K562 (cell line): Measurements from ENCODE around the gene SYNGR3. TPM values are rescaled to one million over a fixed set of nuclear protein-coding genes. Genes with fewer than 3 reads are reported as not detected.

Source experiments
- ATAC-seq: fragments of 200-7000 bp; cut with Tn5 transposase; 3 replicates; pipeline ENCODE4 v1.9.1; 2020; ENCODE audit warnings: moderate library complexity
- BruUV-seq: library from RNA; stranded (reverse); fragments of 400-500 nt; replicated peaks from 2 replicates; lab custom pipeline; 2021; lab: Mats Ljungman, UMichigan
- CTCF ChIA-PET: fragments of 300-600 bp; formaldehyde crosslinking; extraction: SDS; loops from one replicate; lab custom pipeline; 2021; ENCODE audit warnings: low intra/inter-chr PET ratio; lab: Yijun Ruan, JAX
- POLR2A ChIA-PET: fragments of 300-600, 350-650 bp; sonication (Branson Sonifier 250); formaldehyde crosslinking; extraction: SDS; loops from one replicate; lab custom pipeline; 2021; ENCODE audit warnings: antibody characterized with exemption, inconsistent platforms; lab: Yijun Ruan, JAX
- DNase-seq, 4 experiments: peaks; one replicate each; pipeline versions ENCODE4 v3.0.0 to v3.0.0-alpha.2; 2011 to 2018; ENCODE audit warnings: low spot score in 3 of 4, mixed read lengths in 3 of 4; ENCODE audit errors: extremely low read depth in 1 of 4
- FAIRE-seq: peaks from 2 replicates; lab custom pipeline; 2011; peaks lifted over from hg19 to GRCh38; lab: Jason Lieb, UNC
- H2AFZ ChIP-seq: 2 replicates; pipeline ENCODE4 v1.6.0; 2011; ENCODE audit warnings: low read depth, low read length, control low read depth, inconsistent platforms
- H3K27ac ChIP-seq: fragments of 200-600 bp; 3 replicates; pipeline ENCODE4 v1.8.0; 2011; ENCODE audit warnings: low read depth, mild to moderate bottlenecking, control low read depth, inconsistent platforms, low read length, moderate library complexity, mixed read lengths; ENCODE audit errors: extremely low read depth
- H3K27me3 ChIP-seq, 2 experiments: fragments of 300-600 bp in 1 of 2; 2 replicates in 1 of 2; 3 replicates in 1 of 2; pipeline versions ENCODE4 v1.6.0 to v1.8.0; 2011; ENCODE audit warnings: inconsistent platforms in 2 of 2, low read length in 2 of 2, mild to moderate bottlenecking in 1 of 2, mixed read lengths in 1 of 2, moderate library complexity in 1 of 2; ENCODE audit not compliant: control insufficient read depth in 2 of 2, insufficient read depth in 2 of 2
- H3K36me3 ChIP-seq: fragments of 300-600 bp; 3 replicates; pipeline ENCODE4 v1.8.0; 2011; ENCODE audit warnings: mild to moderate bottlenecking, low read length, inconsistent platforms; ENCODE audit not compliant: control insufficient read depth, insufficient read depth
- H3K4me1 ChIP-seq, 2 experiments: fragments of 200-600 bp in 1 of 2; replicated peaks in 1 of 2; 2 replicates in 1 of 2; 3 replicates in 1 of 2; pipeline versions ENCODE4 v1.5.1 to v1.8.0; 2011; ENCODE audit warnings: inconsistent platforms in 2 of 2, low read length in 2 of 2, mild to moderate bottlenecking in 1 of 2, mixed read lengths in 1 of 2, moderate library complexity in 1 of 2; ENCODE audit not compliant: control insufficient read depth in 2 of 2, insufficient read depth in 2 of 2
- H3K4me2 ChIP-seq: 2 replicates; pipeline ENCODE4 v1.6.1; 2011; ENCODE audit warnings: low read length, control low read depth, inconsistent platforms, mixed read lengths; ENCODE audit not compliant: insufficient read depth
- H3K4me3 ChIP-seq: fragments of 200-600 bp; sonication (generic), shearing (Covaris generic); 2 replicates; pipeline ENCODE4 v1.5.1; 2016; ENCODE audit warnings: control low read depth, inconsistent platforms
- H3K79me2 ChIP-seq: fragments of 200-600 bp; 3 replicates; pipeline ENCODE4 v1.8.0; 2011; ENCODE audit warnings: low read length, inconsistent platforms; ENCODE audit not compliant: control insufficient read depth, insufficient read depth
- H3K9ac ChIP-seq, 2 experiments: 2 replicates each; pipeline versions ENCODE4 v1.6.0 to v1.6.1; 2011; ENCODE audit warnings: low read depth in 2 of 2, low read length in 2 of 2, control low read depth in 1 of 2, inconsistent platforms in 1 of 2, mild to moderate bottlenecking in 1 of 2, mixed read lengths in 1 of 2; ENCODE audit not compliant: insufficient read depth in 1 of 2
- H3K9me1 ChIP-seq: one replicate; pipeline ENCODE4 v1.6.0; 2011; ENCODE audit warnings: inconsistent platforms, mild to moderate bottlenecking, low read length, moderate library complexity; ENCODE audit not compliant: control insufficient read depth, insufficient read depth
- H3K9me3 ChIP-seq: replicated peaks from 2 replicates; pipeline ENCODE4 v1.5.1; 2011; ENCODE audit warnings: low read depth, low read length, inconsistent platforms; ENCODE audit not compliant: control insufficient read depth, insufficient read depth
- H4K20me1 ChIP-seq: replicated peaks from 2 replicates; pipeline ENCODE4 v1.6.1; 2011; ENCODE audit warnings: low read length, inconsistent platforms, mixed read lengths; ENCODE audit not compliant: control insufficient read depth, insufficient read depth
- CBFA2T2 ChIP-seq: fragments of 450-650 bp; conservative IDR thresholded peaks from 2 replicates; pipeline ENCODE4 v1.6.1; 2017; ENCODE audit warnings: mild to moderate bottlenecking
- ETV6 ChIP-seq, 3 experiments: fragments of 150-350 bp in 1 of 3; sonication (generic) in 1 of 3; formaldehyde crosslinking in 1 of 3; IDR thresholded peaks; 2 replicates each; pipeline versions ENCODE4 v1.6.1 to v1.8.0; 2014 to 2022; ENCODE audit warnings: borderline replicate concordance in 2 of 3, low read depth in 2 of 3, antibody characterized with exemption in 1 of 3, low read length in 1 of 3, mild to moderate bottlenecking in 1 of 3, missing genetic modification reagents in 1 of 3
- GTF2E2 ChIP-seq: fragments of 200-800 bp; sonication (Bioruptor generic); IDR thresholded peaks from 2 replicates; pipeline ENCODE4 v1.6.1; 2016; ENCODE audit warnings: missing genetic modification characterization, missing compliant biosample characterization
- JUN ChIP-seq, 2 experiments: sonication (generic) in 1 of 2; formaldehyde crosslinking in 1 of 2; IDR thresholded peaks; 2 replicates each; pipeline versions ENCODE4 v1.6.1 to v1.8.0; 2012 to 2022; ENCODE audit warnings: borderline replicate concordance in 2 of 2, mild to moderate bottlenecking in 2 of 2, improper control_type of control experiment in 1 of 2, low read depth in 1 of 2, low read length in 1 of 2, missing genetic modification reagents in 1 of 2
- MTA3 ChIP-seq: fragments of 450-650 bp; formaldehyde crosslinking; IDR thresholded peaks from 2 replicates; pipeline ENCODE4 v1.6.1; 2017; ENCODE audit warnings: mild to moderate bottlenecking, borderline replicate concordance
- MYNN ChIP-seq, 2 experiments: sonication (generic); formaldehyde crosslinking in 1 of 2; IDR thresholded peaks; 2 replicates each; pipeline versions ENCODE4 v1.5.0 to v1.6.1; 2016 to 2020; ENCODE audit warnings: antibody characterized with exemption in 1 of 2, missing genetic modification reagents in 1 of 2
- NFE2 ChIP-seq: IDR thresholded peaks from 2 replicates; pipeline ENCODE4 v1.6.1; 2014; ENCODE audit warnings: antibody characterized with exemption, low read depth
- PHF21A ChIP-seq: fragments of 450-650 bp; IDR thresholded peaks from 2 replicates; pipeline ENCODE4 v1.6.1; 2017; ENCODE audit warnings: low read depth, borderline replicate concordance
- PHF8 ChIP-seq: fragments of 200-600 bp; sonication (generic); IDR thresholded peaks from 2 replicates; pipeline ENCODE4 v1.6.1; 2012; ENCODE audit warnings: mixed run types, mild to moderate bottlenecking, inconsistent platforms, low read length, moderate library complexity, borderline replicate concordance
- PPARD ChIP-seq: fragments of 250-450 bp; sonication (Bioruptor Pico); IDR thresholded peaks from 2 replicates; pipeline ENCODE4 v1.8.0; 2022; ENCODE audit warnings: inconsistent platforms, mild to moderate bottlenecking, moderate library complexity
- ZBTB9 ChIP-seq: fragments of 450-650 bp; formaldehyde crosslinking; IDR thresholded peaks from 2 replicates; pipeline ENCODE4 v1.4.0; 2020; ENCODE audit warnings: mild to moderate bottlenecking, moderate library complexity
- ZFP1 ChIP-seq: fragments of 450-650 bp; formaldehyde crosslinking; IDR thresholded peaks from 2 replicates; pipeline ENCODE4 v1.4.0; 2020; ENCODE audit warnings: mild to moderate bottlenecking, mixed read lengths
- ZFP91 ChIP-seq: sonication (generic); formaldehyde crosslinking; IDR thresholded peaks from 2 replicates; pipeline ENCODE4 v1.8.0; 2022; ENCODE audit warnings: mild to moderate bottlenecking, missing genetic modification reagents
- ZNF23 ChIP-seq: fragments of 250-450 bp; sonication (Bioruptor Pico); IDR thresholded peaks from 2 replicates; pipeline ENCODE4 v1.4.0; 2020; ENCODE audit warnings: mild to moderate bottlenecking
- ZNF76 ChIP-seq: fragments of 250-450 bp; sonication (Bioruptor Pico); IDR thresholded peaks from 2 replicates; pipeline ENCODE4 v1.4.0; 2020; ENCODE audit warnings: mild to moderate bottlenecking, moderate library complexity, borderline replicate concordance
- WGBS: fragments of 100-300 bp; shearing (Covaris generic); methylation state at CpG from one replicate; pipeline ENCODE4 v1.1.6; 2016; ENCODE audit warnings: low coverage, mixed read lengths; ENCODE audit not compliant: insufficient coverage; ENCODE audit errors: missing lambda C conversion rate; 5-methylcytosine and 5-hydroxymethylcytosine counted together
- in situ Hi-C: fragments of 300-500 bp; cut with MboI; formaldehyde crosslinking; loops from 4 replicates; pipeline ENCODE4 v1.15.0; 2018; ENCODE audit warnings: inconsistent platforms, mixed read lengths
- intact Hi-C: fragments of 100-400 bp; cut with micrococcal nuclease; formaldehyde crosslinking; loops from 2 replicates; pipeline ENCODE4 v1.14.2; 2022
- polyA plus RNA-seq, 8 experiments: library from polyadenylated mRNA; depleted of rRNA in 4 of 8; stranded (reverse) in 5 of 8; unstranded in 3 of 8; fragments of >200 nt; fragmentation: Nextera tagmentation in 2 of 8; fragmentation: Illumina TruSeq in 1 of 8; extraction: Ambion mirVana in 2 of 8; extraction: Trizol in 1 of 8; gene quantifications; 2 replicates each; pipeline versions ENCODE4 v1.2.1 to v1.2.3, GENCODE V29; 2011 to 2014; ENCODE audit warnings: inconsistent platforms in 1 of 8, missing spikeins in 1 of 8
- total RNA-seq, 7 experiments: library from RNA; depleted of rRNA in 6 of 7; stranded (reverse); fragments of >200 nt in 6 of 7; fragmentation: Illumina TruSeq in 2 of 7; extraction: Trizol in 2 of 7; gene quantifications; 2 replicates each; pipeline versions ENCODE4 v1.2.1 to v1.2.3, GENCODE V29; 2011 to 2021; ENCODE audit warnings: low replicate concordance in 1 of 7

The SYNGR3 gene
- total and polyA plus RNA-seq, 9 of the 15 experiments (the other 6 are each of a cell fraction or from before 2014, with no cell fraction given), result 3.7 to 69.2 (median 36.3) TPM

- peaks cover 11% of the 10 kb centered on the region; the same call in 1 of the 3 replicates for H3K36me3 ChIP-seq
- H3K4me2 ChIP-seq, result peak overlapping the region; percentile 45; the same call in 1 of the 2 replicates
- no peak overlapping the region for H3K4me3 ChIP-seq
- H4K20me1 ChIP-seq, result 0 out of 2 replicates have a peak, but pooled peaks cover 5% of the 10 kb centered on the region
- WGBS, result 39% methylated on average over 7 of the region's 15 CpGs
- POLR2A ChIA-PET, result interaction anchor here (0.6 to 1.1 kb wide), 8 partner anchors 9 to 1398 kb away, joined by 3 to 4 read pairs (median 3); partner anchors contain the start of genes RPS2 and TRAF7
- H3K27ac ChIP-seq, result peak overlapping the region; percentile 41; the same call in 2 of the 3 replicates
- peaks cover 19% of the 10 kb centered on the region for H3K79me2 ChIP-seq
- FAIRE-seq (peak; percentile 58), DNase-seq (peak; percentile 55 to 75 (median 65)), ATAC-seq (peak; percentile 59)
- no peaks in the 10 kb centered on the region for H3K9me3 ChIP-seq
- in situ Hi-C loops, result no loop called here
- H3K9ac ChIP-seq, result peak overlapping the region; percentile 50 to 86; a peak in 3 of 4 replicates
- no TSS peak for BruUV-seq
- no peak overlapping the region; the same call in 1 of the 2 replicates for H2AFZ ChIP-seq
- no peaks in the 10 kb centered on the region for H3K27me3 ChIP-seq
- H3K4me1 ChIP-seq, result peaks cover 22 to 88% of the 10 kb centered on the region in 2 experiments
- intact Hi-C loops, result no loop called here
- CTCF ChIA-PET, result interaction anchor here (0.6 kb wide), 1 partner anchor 221 kb away, joined by 4 read pairs; no protein-coding TSS in a partner anchor
- peaks cover 3% of the 10 kb centered on the region for H3K9me1 ChIP-seq
- TF ChIP-seq PPARD (CRISPR knock-in tag) (no peak), GTF2E2 (no peak), MTA3 (no peak), PHF21A (no peak), ZBTB9 (no peak), ZNF76 (no peak), ZFP91 (CRISPR knock-in tag) (no peak), JUN (IDR thresholded peaks at IDR 0.05; ENCODE audit: borderline replicate concordance, low read depth, low read length) (0 out of 2 replicates have a peak, but pooled peaks have one; percentile 27), JUN (CRISPR knock-in tag; IDR thresholded peaks at IDR 0.05; ENCODE audit: borderline replicate concordance) (no peak), ZNF23 (CRISPR knock-in tag) (no peak), ETV6 (IDR thresholded peaks at IDR 0.05; ENCODE audit: borderline replicate concordance in 1 of 2, low read depth in 2 of 2, low read length in 1 of 2) (no peak), ETV6 (CRISPR knock-in tag; IDR thresholded peaks at IDR 0.05; ENCODE audit: borderline replicate concordance) (no peak), PHF8 (no peak), CBFA2T2 (0 out of 2 replicates have a peak, but pooled peaks have one; percentile 24), ZFP1 (CRISPR knock-in tag) (no peak), NFE2 (no peak), MYNN (IDR thresholded peaks at IDR 0.05) (0 out of 2 replicates have a peak, but pooled peaks have one; percentile 37), MYNN (CRISPR knock-in tag; IDR thresholded peaks at IDR 0.05) (no peak)
Measured at GRCh38 chr16:2032285-2033056, 42.7 kb downstream of the SYNGR3 start.
